GM18951 (cell line): ENCODE results near the gene MYO16.
"Not testable (repeated sequence)": the region's sequence is repeated elsewhere in the genome, so short reads cannot be mapped to it uniquely, and the experiment has no call there.

Source experiments
- POLR2A ChIP-seq: IDR thresholded peaks from 4 replicates; pipeline ENCODE4 v1.6.1; 2011; ENCODE audit warnings: mild to moderate bottlenecking; ENCODE audit not compliant: insufficient read length, insufficient read depth; ENCODE audit errors: extremely low read depth
- in situ Hi-C: fragments of 300-500 bp; cut with MboI; formaldehyde crosslinking; loops from one replicate; pipeline ENCODE4 v1.12.0; 2022; ENCODE audit warnings: low sequenced_read_pairs, mixed read lengths, inconsistent platforms; ENCODE audit not compliant: unreplicated experiment

Gene MYO16

DNA sequence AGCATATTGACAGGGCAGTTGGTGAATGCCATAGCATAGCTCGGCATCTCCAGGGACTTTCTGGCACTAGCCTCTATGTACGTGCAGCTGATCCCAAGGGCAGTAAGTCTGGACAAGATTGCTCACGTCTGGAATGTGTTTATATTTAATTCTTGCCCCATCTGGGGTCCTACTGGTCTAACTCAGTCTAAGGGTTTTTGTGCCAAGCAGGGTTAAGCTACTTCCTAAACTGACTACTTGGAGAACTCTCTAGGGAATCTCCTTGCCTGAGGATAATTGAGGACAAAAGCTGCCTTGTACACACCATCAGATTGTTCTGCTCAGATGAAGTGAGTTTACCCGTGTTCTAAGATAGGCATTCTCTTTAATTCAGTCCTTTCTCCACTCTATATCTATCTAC is 358.1 kb downstream of the MYO16 start:
- TF ChIP-seq POLR2A = no peak
- in situ Hi-C loops = no loop called here

DNA sequence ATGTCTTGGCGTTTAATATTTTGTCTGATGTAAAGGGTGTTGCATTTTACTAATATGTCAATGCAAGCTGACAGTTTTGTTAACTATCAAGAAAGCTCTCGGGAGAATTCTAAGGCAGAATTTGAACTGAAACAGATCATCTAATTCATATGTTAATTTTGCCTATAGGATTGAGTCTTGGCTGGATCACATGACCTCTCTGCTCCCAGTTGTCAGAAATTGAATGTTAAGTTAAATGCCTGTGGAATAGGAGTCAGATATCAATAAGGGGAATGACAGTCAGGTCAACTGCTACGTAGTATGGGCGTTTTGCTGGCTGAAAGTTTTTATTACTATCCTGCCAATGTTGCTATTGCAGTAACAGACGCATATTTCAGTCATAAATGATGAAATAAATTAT is 358.5 kb downstream of the MYO16 start:
- in situ Hi-C loops = no loop called here
- TF ChIP-seq POLR2A = no peak

DNA sequence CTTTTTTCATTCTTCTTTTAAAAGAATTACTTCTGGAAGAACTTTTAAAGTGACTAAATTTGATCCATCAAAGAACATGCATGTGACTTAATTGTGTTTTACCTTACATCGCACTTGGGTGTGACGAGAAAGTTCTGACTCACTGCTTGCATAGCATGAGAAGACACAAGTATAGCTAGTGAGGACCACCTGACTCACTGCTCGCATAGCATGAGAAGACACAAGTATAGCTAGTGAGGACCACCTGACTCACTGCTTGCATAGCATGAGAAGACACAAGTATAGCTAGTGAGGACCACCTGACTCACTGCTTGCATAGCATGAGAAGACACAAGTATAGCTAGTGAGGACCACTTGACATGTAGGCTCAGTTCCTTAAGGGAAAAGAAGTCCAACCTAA is 362.0 kb downstream of the MYO16 start:
- in situ Hi-C loops = not testable (repeated sequence)

DNA sequence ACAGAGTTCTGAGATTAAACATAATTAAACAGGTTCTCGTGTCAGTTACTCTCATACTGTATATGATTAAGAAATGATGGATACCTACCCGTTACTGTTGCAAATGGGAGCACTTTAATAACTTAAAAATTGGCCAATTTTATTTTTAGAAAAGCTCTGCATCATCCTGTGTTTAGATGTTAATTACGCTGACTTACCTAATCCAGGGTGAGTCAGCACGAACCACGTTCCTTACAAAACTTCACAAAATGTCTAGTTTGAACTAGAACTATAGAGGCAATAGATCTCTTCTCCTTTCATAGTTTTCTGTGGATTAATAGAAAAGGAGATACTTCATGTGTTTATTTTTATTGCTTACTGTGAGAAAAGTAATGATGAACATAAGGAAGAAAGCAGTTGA is 363.9 kb downstream of the MYO16 start:
- no peak for TF ChIP-seq POLR2A
- in situ Hi-C loops = no loop called here

DNA sequence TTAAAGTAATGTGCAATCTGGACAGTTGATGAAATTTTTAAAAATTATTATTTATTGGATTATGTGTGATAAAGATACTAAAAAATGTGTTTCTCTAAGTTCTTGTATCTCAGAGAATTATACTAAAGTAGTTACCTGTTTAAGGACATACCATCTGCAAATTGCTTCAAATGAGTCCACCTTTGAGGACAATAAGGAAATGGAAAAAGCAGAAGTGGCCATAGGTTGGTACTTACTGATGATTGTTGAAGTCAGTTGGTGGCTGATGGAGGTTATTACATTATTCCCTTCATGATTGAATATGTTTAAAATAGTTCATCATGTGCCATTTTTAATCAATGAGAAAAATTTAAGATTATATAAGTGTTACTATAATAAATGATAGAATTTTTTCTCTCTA is 367.0 kb downstream of the MYO16 start:
- in situ Hi-C loops = no loop called here
- no peak for TF ChIP-seq POLR2A

DNA sequence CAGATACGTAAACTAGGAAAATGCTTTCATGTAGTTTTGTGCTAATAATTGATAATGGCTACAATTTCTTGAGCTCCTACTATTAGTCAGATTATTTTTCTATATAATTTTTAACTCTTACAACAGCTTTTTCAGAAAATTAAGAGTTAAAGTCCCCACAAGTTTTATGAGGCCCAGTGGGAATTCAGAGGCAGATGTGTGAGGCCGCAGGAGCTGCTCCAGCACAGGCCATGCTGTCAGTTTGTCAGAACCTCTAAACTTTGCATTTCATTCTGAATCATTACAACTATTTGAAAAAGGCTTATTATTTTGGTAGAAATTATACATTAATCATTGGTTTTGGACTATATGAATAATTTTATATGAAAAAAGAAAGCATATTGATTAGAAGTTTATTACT is 370.8 kb downstream of the MYO16 start:
- in situ Hi-C loops = no loop called here
- TF ChIP-seq POLR2A = no peak

DNA sequence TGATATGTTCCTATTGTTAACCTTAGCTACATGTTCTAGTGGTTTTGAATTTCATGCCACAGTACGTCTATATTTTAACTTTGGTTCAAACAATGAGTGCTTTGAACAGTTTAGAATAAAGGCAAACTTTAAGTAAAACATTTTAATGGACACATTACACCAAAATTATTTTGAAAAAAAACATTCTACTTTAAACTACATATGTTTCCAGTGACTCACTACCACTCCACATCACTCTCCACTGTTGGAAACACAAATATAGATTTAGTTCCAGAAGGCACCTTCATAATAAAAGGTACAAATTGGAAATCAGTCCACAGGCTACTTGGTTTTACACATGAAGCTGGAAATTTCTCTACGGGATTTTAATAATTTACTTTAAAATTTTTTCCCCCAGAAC is 373.5 kb downstream of the MYO16 start:
- no peak for TF ChIP-seq POLR2A
- in situ Hi-C loops = no loop called here

DNA sequence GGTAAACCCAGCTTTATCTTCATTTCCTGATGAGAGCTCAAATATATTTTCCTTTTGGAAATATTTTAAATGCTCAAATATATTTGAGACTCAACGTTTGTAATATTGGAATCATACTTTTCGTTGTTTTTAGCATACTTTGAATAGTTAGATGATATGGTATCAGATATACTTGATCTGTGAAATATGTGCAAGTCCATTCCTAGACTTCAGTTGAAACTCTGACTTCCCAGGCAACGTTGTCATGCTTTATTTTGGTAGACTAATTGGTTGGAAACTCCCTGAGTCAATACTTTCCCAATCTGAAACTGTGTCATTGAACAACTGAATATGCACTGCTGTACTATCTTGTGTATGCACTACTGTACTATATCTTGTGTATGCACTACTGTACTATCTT is 378.5 kb downstream of the MYO16 start:
- TF ChIP-seq POLR2A = no peak
- in situ Hi-C loops = no loop called here

DNA sequence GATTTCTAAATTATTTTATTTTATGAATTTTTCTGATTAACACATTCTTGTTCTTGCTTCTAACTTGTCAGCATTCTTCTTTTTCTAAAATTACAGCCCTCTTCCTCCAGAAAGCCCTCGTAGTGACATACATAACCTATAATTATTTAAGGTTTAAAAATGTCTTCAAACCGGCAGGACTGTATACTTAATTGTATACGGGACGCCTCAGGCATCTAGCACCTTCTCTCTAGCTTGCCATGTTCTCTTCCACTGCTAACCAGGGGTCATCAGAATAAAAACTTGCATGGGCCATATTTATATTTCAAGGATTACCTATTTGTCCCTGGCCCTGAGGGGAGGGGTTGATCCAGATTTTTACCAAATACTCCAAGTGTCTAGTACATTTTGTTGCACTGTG is 380.3 kb downstream of the MYO16 start:
- in situ Hi-C loops = no loop called here
- no peak for TF ChIP-seq POLR2A

DNA sequence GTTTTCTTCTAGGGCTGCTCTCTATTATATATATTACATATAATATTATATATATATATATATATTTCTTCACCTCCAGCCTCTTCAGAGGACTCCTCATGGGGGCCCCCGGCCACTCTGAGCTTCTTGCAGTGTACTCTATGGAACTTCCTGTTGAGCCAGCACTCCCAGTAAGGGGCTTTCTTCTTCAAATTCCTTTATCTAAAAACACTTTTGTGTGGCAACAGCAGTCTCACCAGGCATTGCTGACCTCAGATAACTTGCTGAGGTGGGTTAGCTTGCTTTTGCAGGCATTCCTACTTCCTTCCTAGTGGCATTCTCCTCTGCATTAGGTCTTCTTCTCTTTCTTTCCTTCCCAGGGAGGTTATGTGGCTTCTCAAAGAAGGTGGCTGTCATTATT is 381.5 kb downstream of the MYO16 start:
- in situ Hi-C loops = no loop called here
- TF ChIP-seq POLR2A = no peak

DNA sequence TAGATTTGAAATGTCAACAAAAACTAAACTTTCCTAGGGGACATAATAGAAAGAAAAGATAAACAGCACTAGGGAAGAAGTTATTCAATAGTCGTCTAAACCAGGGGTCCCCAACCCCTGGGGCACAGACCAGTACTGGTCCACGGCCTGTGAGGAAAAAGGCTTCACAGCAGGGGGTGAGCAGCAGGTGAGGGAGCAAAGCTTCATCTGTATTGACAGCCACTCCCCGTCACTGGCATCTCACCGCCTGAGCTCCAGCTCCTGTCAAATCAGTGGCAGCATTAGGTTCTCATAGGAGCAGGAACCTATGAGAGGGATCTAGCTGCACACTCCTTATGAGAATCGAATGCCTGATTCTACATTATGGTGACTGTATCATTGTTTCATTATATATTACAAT is 382.7 kb downstream of the MYO16 start:
- TF ChIP-seq POLR2A = no peak
- in situ Hi-C loops = no loop called here

DNA sequence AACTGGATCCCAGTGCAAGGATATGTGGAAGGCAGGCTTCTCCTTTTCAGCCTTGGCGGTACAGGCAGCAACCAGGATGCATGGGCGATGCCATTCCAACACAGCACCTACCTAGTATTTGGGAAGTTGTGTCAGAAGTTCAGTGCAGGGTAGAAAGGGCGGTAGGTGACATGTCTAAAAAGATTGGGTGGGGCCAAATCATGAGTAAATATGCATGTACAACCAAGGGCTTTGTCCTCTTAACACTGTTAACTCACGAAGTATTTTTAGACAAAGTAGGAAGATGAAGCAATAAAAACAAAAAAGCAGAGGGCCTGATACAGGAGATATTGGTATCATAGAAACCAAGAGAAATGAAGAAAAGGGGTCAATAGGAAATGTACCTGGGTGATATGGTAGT is 392.1 kb downstream of the MYO16 start:
- no peak for TF ChIP-seq POLR2A
- in situ Hi-C loops = no loop called here

DNA sequence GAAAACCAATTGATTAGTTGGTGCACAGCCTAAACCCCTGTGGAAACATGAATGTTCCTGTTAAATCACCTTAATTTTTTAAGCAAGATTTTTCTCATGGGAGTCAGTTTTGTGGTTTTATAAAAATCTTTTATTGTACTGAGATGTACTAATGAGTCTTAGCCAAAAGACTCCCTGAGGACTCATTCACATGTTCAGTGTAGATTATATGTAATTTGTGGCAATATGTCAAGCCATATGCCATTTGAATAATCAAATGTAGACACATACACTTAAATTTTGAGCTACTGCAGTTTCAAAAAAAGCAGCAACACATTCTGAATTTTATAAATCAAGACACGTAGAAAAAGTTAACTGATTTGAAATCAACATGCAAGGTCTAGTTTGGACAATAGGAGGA is 395.2 kb downstream of the MYO16 start:
- in situ Hi-C loops = no loop called here
- TF ChIP-seq POLR2A = no peak

DNA sequence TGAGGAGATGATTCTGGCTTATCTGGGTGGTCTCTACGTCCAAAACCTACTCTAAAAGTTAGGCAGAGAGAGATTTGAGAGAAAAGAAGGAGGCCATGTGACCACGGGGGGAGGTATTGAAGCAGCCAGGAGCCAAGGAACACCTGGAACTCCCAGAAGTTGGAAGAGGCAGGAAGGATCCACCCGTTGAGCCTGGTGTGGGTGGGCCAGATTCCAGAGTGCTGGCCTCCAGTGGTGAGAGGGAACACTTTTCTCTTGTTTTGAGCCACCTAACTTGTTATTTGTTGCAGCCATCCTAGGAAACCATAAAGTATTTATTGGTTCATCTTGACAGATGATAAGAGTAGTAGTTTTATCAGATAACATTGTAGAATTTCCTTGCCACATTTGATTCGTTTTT is 396.9 kb downstream of the MYO16 start:
- no peak for TF ChIP-seq POLR2A
- in situ Hi-C loops = no loop called here

DNA sequence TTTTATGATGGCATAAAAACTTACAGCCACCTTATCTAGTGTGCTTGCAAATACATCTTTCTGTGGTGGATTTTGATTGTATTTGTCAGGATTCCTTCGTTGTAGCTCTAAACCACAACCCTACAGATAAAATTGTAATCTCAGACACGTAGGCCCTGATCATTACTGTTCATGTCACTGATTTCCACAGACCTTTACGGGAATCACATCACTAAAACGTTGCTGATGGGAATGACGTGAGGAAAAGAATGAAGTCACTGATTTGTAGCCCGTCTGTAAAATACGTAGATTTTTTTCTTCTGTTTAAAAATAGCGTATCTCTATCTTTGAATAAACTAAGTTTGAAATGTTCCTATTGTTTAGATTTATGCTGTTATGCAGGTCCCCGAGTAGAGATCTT is 399.2 kb downstream of the MYO16 start:
- TF ChIP-seq POLR2A = no peak
- in situ Hi-C loops = no loop called here
